Neural cell (in vitro differentiated cells): ENCODE measurements around the gene UBE3D. TPM values are rescaled to one million over a fixed set of nuclear protein-coding genes. Genes with fewer than 3 reads are reported as not detected.

Source experiments
- H2AFZ ChIP-seq: fragments of 200-600, 300-800 bp; sonication (generic), shearing (Covaris generic); 2 replicates; pipeline ENCODE4 v1.6.0; 2014; ENCODE audit warnings: low read depth, mild to moderate bottlenecking, antibody characterized with exemption, low read length, moderate library complexity
- H3F3A ChIP-seq: fragments of 200-600 bp; shearing (Covaris generic); 2 replicates; pipeline ENCODE4 v1.6.1; 2016; ENCODE audit warnings: mild to moderate bottlenecking, moderate library complexity, mixed read lengths, antibody characterized with exemption, low read length; ENCODE audit not compliant: insufficient read depth, poor library complexity, severe bottlenecking
- H3K27ac ChIP-seq: fragments of 200-600, 300-800 bp; sonication (generic), shearing (Covaris generic); 2 replicates; pipeline ENCODE4 v1.5.1; 2014; ENCODE audit warnings: mild to moderate bottlenecking, low read length, moderate library complexity
- H3K27me3 ChIP-seq: fragments of 300-800, 200-600 bp; sonication (generic), shearing (Covaris generic); 2 replicates; pipeline ENCODE4 v1.6.0; 2014; ENCODE audit warnings: mild to moderate bottlenecking, low read depth, low read length, moderate library complexity; ENCODE audit not compliant: insufficient read depth
- H3K36me3 ChIP-seq: fragments of 300-800, 200-600 bp; sonication (generic), shearing (Covaris generic); 2 replicates; pipeline ENCODE4 v1.5.1; 2014; ENCODE audit warnings: mild to moderate bottlenecking, antibody characterized with exemption, low read length, moderate library complexity; ENCODE audit not compliant: insufficient read depth
- H3K4me2 ChIP-seq: fragments of 300-800, 200-600 bp; sonication (generic), shearing (Covaris generic); 2 replicates; pipeline ENCODE4 v1.6.0; 2014; ENCODE audit warnings: mild to moderate bottlenecking, low read length
- H3K4me3 ChIP-seq: fragments of 300-800, 200-600 bp; sonication (generic), shearing (Covaris generic); 2 replicates; pipeline ENCODE4 v1.5.1; 2014; ENCODE audit warnings: mild to moderate bottlenecking, low read length, moderate library complexity
- H3K79me2 ChIP-seq: fragments of 200-600 bp; shearing (Covaris generic); replicated peaks from 2 replicates; pipeline ENCODE4 v1.6.0; 2014; ENCODE audit warnings: mild to moderate bottlenecking, low read length, moderate library complexity; ENCODE audit not compliant: insufficient read depth
- H3K9ac ChIP-seq: fragments of 300-800, 200-600 bp; sonication (generic), shearing (Covaris generic); 2 replicates; pipeline ENCODE4 v1.6.1; 2016; ENCODE audit warnings: mild to moderate bottlenecking, low read length, mixed read lengths
- H3K9me2 ChIP-seq: fragments of 200-600 bp; shearing (Covaris generic); 2 replicates; pipeline ENCODE4 v1.6.1; 2016; ENCODE audit warnings: mild to moderate bottlenecking, low read length, mixed read lengths; ENCODE audit not compliant: insufficient read depth
- H3K9me3 ChIP-seq: fragments of 200-600, 300-800 bp; sonication (generic), shearing (Covaris generic); 2 replicates; pipeline ENCODE4 v1.6.1; 2016; ENCODE audit warnings: mild to moderate bottlenecking, mixed run types, low read length, moderate library complexity, mixed read lengths
- H4K20me1 ChIP-seq: fragments of 200-600 bp; shearing (Covaris generic); 2 replicates; pipeline ENCODE4 v1.6.1; 2016; ENCODE audit warnings: mild to moderate bottlenecking, mixed run types; ENCODE audit not compliant: insufficient read depth
- CTCF ChIP-seq: fragments of 450-650 bp; IDR thresholded peaks from 2 replicates; pipeline ENCODE4 v1.5.1; 2014; ENCODE audit warnings: antibody characterized with exemption, mild to moderate bottlenecking, moderate library complexity; ENCODE audit not compliant: poor library complexity, severe bottlenecking
- EP300 ChIP-seq: fragments of 450-650 bp; conservative IDR thresholded peaks from 2 replicates; pipeline ENCODE4 v1.6.1; 2014; ENCODE audit warnings: antibody characterized with exemption, mild to moderate bottlenecking, moderate library complexity; ENCODE audit not compliant: poor library complexity, severe bottlenecking
- EZH2 ChIP-seq: fragments of 200-600, 300-800 bp; shearing (Covaris generic), sonication (generic); IDR thresholded peaks from 2 replicates; pipeline ENCODE4 v1.6.1; 2014; ENCODE audit warnings: antibody characterized with exemption, low read length, borderline replicate concordance, mild to moderate bottlenecking; ENCODE audit not compliant: insufficient read depth, poor library complexity, severe bottlenecking
- MXI1 ChIP-seq: fragments of 450-650 bp; conservative IDR thresholded peaks from 2 replicates; pipeline ENCODE4 v1.6.1; 2014; ENCODE audit warnings: antibody characterized with exemption, mild to moderate bottlenecking; ENCODE audit not compliant: poor library complexity, severe bottlenecking
- POLR2AphosphoS5 ChIP-seq: IDR thresholded peaks from 2 replicates; pipeline ENCODE4 v1.6.1; 2012
- RAD21 ChIP-seq: fragments of 450-650 bp; conservative IDR thresholded peaks from 2 replicates; pipeline ENCODE4 v1.6.1; 2014; ENCODE audit warnings: antibody characterized with exemption, mild to moderate bottlenecking, moderate library complexity
- REST ChIP-seq: IDR thresholded peaks from 2 replicates; pipeline ENCODE4 v1.6.1; 2012; ENCODE audit warnings: borderline replicate concordance
- SMC3 ChIP-seq: fragments of 450-650 bp; conservative IDR thresholded peaks from 2 replicates; pipeline ENCODE4 v1.6.1; 2014; ENCODE audit warnings: antibody characterized with exemption, mild to moderate bottlenecking, moderate library complexity; ENCODE audit not compliant: poor library complexity
- TAF1 ChIP-seq: IDR thresholded peaks from 2 replicates; pipeline ENCODE4 v1.6.1; 2012; ENCODE audit warnings: low read depth
- polyA plus RNA-seq: library from polyadenylated mRNA; depleted of rRNA; stranded (reverse); fragments of >200 nt; gene quantifications from 2 replicates; pipeline ENCODE4 v1.2.3, GENCODE V29; 2014

The UBE3D gene
- polyA plus RNA-seq, 1 donor from 2014 or later: 11.6 TPM

GRCh38 chr6:82958551-82958950 is 107.1 kb downstream of the UBE3D start:
- H3K4me3 ChIP-seq: no peak overlapping the region
- H2AFZ ChIP-seq: no peak overlapping the region
- H3K9me2 ChIP-seq: no peaks in the 10 kb centered on the region
- H4K20me1 ChIP-seq: no peaks in the 10 kb centered on the region
- no peak overlapping the region for H3K27ac ChIP-seq
- no peak overlapping the region for H3K4me2 ChIP-seq
- H3F3A ChIP-seq: no peaks in the 10 kb centered on the region
- H3K9ac ChIP-seq: no peak overlapping the region
- no peaks in the 10 kb centered on the region for H3K9me3 ChIP-seq
- TF ChIP-seq EP300 (no peak), CTCF (no peak), REST (no peak), TAF1 (no peak), SMC3 (no peak), MXI1 (no peak), EZH2 (no peak), RAD21 (no peak), POLR2AphosphoS5 (no peak)
- no peaks in the 10 kb centered on the region for H3K27me3 ChIP-seq
- no peaks in the 10 kb centered on the region for H3K79me2 ChIP-seq
- no peaks in the 10 kb centered on the region for H3K36me3 ChIP-seq

DNA sequence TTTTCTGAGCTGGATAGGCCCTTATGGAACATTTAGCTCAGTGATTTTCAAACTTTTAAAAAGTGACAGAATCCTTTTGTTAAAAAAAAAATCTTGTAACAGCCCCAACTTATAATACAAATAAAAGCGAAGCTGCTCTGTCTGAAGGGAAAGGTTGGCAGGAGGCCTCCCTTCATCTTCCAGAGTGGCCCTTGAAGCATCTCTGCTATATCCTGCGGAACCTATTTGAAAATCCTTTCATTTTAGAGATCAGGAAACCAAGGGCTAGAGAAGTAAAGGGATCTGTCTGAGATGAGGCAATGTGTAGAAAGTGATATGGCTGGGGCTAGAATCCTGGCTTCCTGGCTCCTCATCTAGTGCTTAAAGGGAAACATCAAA is 107.8 kb downstream of the UBE3D start:
- Histone ChIP-seq H3K27me3 (no peaks in the 10 kb centered on the region), H3K9me2 (no peaks in the 10 kb centered on the region), H2AFZ (no peak overlapping the region), H3K9me3 (no peaks in the 10 kb centered on the region), H3K4me3 (no peak overlapping the region), H3F3A (no peaks in the 10 kb centered on the region), H4K20me1 (no peaks in the 10 kb centered on the region), H3K9ac (no peak overlapping the region), H3K36me3 (no peaks in the 10 kb centered on the region), H3K79me2 (no peaks in the 10 kb centered on the region), H3K4me2 (no peak overlapping the region), H3K27ac (no peak overlapping the region)
- TF ChIP-seq REST (no peak), TAF1 (no peak), RAD21 (no peak), POLR2AphosphoS5 (no peak), MXI1 (no peak), SMC3 (no peak), CTCF (no peak)
